Middle frontal gyrus (tissue), 1 donor: ENCODE results near the gene SPINT2.
A peak's percentile ranks its signal among the peaks of the same experiment; 100 is the strongest.
"Not testable (repeated sequence)": the region's sequence is repeated elsewhere in the genome, so short reads cannot be mapped to it uniquely, and the experiment has no call there.

Source experiments
- DNase-seq: peaks from one replicate; pipeline ENCODE4 v3.0.0-alpha.2; 2015; ENCODE audit warnings: low spot score; ENCODE audit errors: extremely low spot score

Gene SPINT2

GRCh38 chr19:38239816-38240215 lies 24.6 kb upstream of the SPINT2 start:
- no peak for DNase-seq

DNA sequence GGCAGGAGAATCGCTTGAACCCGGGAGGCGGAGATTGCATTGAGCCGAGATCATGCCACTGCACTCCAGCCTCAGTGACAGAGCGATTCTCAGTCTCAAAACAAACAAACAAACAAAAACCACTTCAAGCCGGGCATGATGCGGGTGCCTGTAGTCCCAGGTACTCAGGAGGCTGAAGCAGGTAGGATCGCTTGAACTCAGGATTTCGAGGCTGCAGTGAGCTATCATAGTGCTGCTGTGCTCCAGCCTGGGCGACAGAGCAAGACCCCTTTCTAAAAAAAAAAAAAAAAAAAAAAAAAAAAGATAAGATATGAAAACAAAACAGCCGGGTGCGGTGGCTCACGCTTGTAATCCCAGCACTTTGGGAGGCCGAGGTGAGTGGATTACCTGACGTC lies 21.1 kb upstream of the SPINT2 start:
- no peak for DNase-seq

DNA sequence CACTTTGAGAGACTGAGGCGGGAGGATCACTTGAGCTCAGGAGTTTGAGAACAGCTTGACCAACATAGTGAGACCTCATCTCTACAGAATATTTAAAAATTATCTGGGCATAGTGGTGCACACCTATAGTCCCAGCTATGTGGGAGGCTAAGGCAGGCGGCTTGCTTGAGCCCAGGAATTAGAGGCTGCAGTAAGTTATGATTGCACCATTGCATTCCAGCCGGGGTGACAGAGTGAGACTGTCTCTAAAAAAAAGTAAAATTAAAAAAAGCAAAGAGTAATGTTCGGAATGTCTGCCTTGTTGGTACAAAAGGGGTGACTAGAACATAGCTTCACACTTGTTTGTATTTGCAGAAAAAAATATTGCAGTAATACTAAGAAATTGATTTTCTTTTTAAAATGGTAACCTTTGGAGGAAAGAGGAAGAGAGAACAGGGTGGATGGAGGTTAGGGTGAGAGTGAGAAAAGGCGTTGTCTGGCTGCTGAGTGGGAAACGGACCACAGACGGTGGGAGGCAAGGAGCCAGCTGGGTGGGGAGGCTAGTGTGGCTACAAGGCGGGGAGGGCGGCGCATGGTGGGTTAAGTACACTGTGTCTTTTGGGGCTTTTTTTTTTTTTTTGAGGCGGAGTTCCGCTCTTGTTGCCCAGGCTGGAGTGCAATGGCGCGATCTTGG lies 18.4 kb upstream of the SPINT2 start:
- DNase-seq = no peak

DNA sequence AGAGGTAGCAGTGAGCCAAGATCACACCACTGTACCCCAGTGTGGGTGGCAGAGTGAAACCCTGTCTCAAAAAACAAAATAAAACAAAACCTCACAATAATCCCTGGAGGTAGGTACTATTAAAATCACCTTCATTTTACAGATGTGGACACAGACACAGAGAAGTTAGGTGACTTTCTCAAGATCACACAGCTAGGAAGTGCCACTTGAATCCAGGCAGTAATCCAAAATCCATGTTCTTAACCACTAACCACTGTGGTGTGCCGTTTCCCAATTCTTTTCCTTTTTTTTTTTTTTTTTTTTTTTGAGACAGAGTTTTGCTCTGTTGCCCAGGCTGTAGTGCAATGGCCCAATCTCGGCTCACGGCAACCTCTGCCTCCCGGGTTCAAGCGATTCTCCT lies 17.2 kb upstream of the SPINT2 start:
- no peak for DNase-seq

- DNase-seq = no peak
Measured at GRCh38 chr19:38247734-38248268, 16.6 kb upstream of the SPINT2 start.

DNA sequence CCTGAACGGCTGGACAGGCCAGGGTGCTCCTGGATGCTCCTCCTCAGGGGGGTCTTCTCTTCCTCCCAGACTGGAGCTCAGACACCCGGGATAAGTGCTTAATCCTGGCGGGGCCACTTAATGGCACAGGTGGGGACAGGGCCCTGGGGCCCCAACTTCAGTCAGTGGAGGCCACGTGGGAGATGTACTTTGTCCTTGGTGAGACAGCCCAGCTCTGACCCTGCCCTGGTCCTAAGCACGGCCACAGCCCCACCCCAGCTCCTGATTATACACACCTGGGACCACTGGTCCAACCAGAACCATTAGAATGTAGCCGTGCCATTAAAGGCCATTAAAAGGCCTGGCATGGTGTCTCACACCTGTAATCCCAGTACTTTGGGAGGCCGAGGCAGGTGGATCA lies 16.0 kb upstream of the SPINT2 start:
- no peak for DNase-seq

DNA sequence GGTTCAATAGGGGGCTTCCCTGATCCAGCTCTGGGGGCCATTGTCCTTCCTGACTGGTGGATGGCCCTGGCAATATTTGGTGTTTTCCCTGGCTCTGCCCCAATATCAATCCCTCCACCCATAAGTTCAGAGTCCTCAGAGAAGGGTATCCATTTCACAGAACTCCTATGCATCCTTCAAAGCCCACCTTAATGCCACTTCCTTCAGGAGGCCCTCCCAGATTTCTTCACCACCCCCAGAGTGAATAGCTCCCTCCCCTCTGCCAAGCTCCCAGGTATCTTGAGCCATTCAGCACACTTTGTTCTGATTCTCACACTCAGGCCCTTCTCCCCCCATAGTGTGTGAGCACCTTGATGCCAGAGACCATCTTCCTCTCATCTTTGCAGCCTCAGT lies 13.9 kb upstream of the SPINT2 start:
- no peak for DNase-seq

DNA sequence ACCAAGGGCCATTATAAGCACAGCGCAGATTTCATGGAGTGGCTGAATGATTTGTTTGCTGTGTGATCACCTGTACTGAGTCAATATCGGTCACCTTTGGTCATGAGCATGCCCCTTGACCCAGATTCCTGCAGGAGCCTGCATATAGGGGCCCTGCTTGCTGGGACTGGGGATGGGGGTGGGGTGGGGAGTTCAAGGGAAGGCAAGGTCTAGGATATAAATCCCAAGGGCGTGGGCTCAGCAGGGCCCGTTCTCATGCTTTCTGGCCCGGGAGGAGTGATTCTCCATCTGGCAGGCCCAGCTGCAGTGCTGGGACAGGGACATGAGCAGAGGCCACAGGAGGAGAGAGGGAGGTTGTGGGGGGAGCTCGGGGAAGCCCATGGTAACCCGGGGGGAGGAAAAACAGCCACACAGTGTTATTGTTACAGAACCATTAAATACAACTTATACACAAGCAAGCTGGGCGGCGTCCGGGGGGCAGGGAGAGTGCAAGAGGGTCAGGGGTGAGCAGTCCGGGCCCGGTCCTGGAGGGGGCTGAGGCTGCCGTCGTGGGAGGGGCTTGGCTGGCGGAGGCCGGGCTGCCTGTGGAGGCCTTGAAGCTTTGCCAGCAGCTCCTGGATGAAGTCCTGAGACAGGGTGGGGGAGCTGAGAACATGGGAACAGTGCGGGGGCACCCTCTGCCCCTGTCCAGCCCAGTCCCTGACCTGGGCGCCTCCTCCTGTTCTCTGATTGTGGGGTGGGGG lies 13.4 kb upstream of the SPINT2 start:
- DNase-seq = no peak

GRCh38 chr19:38251564-38252051 lies 12.8 kb upstream of the SPINT2 start:
- DNase-seq = no peak

DNA sequence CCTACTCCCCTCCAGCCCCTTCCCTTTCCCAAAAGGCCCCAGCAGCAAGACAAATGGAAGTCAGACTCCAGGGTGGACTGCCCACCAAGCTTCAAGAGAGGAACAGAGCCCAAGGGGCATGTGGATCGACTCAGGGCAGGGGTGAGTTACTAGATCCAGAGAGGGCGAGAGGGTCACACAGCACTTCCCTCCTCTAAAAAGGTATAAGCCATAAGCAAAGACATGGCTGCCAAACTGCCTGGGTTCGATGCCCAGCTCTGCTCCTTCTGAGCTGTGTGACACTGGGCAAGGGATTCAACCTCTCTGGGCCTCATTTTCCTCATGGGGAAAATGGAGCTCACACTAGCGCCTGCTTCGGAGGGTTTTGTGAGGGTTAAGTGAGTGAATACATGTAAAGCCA lies 12.0 kb upstream of the SPINT2 start:
- DNase-seq = no peak

DNA sequence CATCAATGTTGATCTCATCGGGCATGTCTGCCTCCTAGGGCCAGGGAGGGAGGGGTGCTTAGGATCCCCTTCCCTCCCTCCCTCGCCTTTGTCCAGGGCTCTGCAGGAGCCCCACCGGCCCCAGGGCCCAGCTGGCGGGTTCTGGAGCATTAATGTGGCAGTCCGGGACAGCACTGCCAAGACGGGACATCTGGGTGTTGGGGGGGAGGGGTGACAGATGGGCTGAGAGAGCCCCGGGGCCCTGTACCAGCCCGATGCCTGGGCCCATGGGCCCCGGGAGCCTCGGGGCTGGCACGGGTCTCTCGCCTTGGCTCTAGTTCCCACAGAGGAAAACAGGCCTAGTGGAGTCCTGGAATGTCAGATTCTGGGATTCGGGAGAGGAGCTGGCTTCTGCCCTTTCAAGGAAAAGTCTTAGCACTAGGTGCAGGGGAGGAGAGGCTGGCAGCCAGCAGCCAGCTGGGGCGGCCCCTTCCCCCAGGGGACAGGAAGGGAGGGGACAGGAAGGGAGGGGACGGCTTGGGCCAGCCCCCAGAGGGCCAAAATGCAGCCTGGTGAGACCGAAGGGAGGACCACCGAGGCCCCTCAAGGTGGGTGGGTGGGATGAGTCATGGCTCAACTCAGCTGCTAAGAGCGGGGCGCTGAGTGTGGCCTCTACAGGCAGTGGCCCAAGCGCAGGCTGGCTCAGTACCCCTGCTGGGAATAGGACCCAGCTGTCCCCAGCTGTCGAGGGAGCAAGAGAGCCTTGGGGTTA lies 11.3 kb upstream of the SPINT2 start:
- DNase-seq = peak; percentile 53

GRCh38 chr19:38253788-38254187 lies 10.6 kb upstream of the SPINT2 start:
- no peak for DNase-seq

- no peak for DNase-seq
Measured at GRCh38 chr19:38255383-38256014, 8.9 kb upstream of the SPINT2 start.

- DNase-seq = not testable (repeated sequence)
Measured at GRCh38 chr19:38261942-38262341, 2.4 kb upstream of the SPINT2 start.

GRCh38 chr19:38262585-38263268 lies 1.6 kb upstream of the SPINT2 start:
- DNase-seq = no peak

GRCh38 chr19:38263689-38264485 lies 486 bp upstream of the SPINT2 start:
- no peak for DNase-seq

DNA sequence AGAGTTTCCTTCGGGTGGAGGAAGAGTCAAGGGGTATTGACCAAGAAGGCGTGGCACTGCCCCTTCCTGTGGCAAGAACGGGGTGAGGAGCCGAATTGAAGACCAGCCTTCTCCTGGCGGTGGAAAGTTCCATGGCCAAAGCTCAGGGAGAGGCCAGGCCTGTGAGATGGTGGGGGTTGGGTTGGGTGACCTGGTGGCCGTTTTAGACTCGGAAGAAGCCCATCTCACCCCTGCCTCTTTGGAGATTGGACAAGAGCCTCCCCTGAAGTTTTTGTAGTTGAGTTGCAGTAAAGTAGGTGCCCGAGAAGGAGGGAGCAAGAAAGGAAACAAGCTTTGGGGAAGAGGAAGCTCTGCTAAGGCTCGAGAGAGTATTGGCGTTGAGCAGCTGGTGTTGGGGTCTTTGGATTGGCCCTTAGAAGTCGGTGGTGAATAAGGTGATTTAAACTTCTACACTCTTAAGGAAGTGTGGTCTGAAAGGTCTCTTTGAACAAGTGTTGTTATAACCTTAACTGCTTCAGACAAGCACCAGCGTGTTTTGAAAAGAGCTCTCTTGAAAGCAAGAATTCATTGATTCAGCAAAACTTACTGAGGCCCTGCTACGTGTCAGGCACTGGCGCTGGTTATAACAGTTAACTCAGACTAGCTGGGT lies 964 bp downstream of the SPINT2 start:
- DNase-seq = no peak

GRCh38 chr19:38265921-38266429 lies 1.6 kb downstream of the SPINT2 start:
- DNase-seq = no peak

- no peak for DNase-seq
Measured at GRCh38 chr19:38266981-38267597, 2.7 kb downstream of the SPINT2 start.
